NCI-H2196 (cell line): ENCODE measurements around the gene PSMA8.
A peak's percentile ranks its signal among the peaks of the same experiment; 100 is the strongest.
"Not testable (repeated sequence)": the region's sequence is repeated elsewhere in the genome, so short reads cannot be mapped to it uniquely, and the experiment has no call there.

ENCODE experiments used
- DNase-seq: peaks from one replicate; lab custom pipeline; 2025; ENCODE audit not compliant: unreplicated experiment; lab: John Stamatoyannopoulos, UW

The PSMA8 gene

DNA sequence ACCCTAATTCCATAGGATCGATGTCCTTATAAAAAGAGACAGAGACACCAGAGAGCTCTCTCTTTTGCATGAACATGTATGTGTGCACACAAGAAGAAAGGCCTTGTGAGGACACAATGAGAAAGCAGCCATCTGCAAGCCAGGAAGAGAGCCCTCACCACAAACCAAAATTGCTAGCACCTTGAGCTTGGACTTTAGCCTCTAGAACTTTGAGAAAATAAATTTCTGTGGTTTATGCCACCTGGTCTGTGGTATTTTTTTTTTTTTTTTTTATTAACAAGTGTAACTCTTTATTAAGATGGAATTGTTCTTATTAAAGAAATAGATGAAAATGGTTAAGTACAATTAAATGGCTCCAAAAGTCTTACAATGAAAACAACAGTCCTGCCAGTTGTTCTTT is 33.9 kb downstream of the PSMA8 start:
- DNase-seq = not testable (repeated sequence)

DNA sequence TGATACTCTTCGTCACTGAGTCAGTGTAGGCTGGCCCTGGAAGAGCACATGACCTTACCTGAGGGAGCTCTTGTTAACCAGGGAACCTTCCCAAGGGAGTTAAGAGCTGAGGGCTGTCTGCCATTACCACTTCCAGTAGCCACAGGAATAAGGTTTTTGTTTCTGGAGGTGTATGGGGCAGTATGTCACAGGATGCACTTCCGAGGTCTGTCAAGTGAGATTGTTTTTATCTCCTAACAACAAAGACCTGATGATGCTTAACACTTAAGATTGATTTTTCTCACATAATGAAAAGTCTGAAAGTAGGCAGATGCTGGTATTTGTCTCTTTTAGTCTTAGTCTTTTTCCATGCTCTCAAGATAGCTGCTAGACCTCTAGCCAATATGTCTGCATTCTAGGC is 41.8 kb downstream of the PSMA8 start:
- no peak for DNase-seq

DNA sequence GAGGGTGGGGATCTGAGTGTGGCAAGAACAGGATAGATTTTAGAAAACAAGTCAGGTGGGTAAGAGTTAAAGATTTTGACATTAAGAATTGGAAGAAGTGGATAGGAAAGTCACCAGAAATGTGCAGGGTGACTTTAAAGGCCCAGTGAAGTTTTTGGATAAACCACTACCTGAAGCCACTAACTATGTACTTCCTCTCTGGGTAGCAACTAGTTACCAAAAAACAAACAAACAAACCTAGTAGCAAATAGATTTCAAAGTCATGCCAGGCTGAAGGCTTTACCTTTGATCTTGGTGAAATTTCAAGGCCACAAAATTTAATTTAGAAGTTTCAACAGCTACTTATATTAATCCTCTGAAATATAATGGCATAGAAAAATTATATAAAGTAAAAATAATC is 42.5 kb downstream of the PSMA8 start:
- no peak for DNase-seq

DNA sequence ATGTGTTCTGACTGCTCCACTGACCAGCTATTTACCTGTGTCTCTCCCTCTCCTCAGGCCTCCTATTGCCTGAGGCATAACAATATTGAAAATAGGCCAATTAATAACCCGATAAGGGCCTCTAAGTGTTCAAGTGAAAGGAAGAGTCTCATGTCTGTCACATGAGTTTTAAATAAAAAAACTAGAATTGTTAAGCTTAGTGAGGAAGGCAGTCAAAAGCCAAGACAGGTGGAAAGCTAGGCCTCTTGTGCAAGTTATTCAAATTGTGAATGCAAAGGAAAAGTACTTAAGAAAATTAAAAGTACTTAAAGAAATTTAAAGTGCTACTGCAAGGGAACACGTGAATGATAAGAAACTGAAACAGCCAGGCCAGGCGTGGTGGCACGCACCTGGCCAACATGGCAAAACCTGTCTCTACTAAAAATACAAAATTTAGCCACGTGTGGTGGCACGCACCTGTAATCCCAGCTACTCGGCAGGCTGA is 47.7 kb downstream of the PSMA8 start:
- no peak for DNase-seq

DNA sequence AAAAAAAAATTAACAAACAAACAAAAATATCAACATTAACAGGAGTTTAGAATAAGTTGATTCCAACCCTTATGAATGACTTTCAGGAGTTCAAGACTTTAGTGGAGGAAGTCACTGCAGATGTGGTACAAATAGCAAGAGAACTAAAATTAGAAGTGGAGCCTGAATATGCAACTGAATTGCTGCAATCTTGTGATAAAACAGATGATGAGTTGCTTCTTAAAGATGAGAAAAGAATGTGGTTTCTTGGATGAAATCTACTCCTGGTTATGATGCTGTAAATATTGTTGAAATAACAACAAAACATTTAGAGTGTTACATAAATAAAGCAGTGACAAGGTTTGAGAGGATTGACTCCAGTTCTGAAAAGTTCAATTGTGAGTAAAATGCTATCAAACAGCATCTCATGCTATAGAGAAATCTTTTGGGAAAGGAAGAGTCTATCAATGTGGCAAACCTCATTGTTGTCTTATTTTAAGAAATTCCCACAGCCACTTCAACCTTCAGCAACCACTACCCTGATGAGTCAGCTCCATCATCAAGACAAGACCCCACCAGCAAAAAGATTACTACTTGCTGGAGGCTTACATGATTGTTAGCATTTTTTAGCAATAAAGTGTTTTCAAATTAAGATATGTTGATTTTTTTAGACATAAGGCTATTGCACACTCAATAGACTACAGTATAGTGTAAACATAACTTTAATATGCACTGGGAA is 49.9 kb downstream of the PSMA8 start:
- no peak for DNase-seq

DNA sequence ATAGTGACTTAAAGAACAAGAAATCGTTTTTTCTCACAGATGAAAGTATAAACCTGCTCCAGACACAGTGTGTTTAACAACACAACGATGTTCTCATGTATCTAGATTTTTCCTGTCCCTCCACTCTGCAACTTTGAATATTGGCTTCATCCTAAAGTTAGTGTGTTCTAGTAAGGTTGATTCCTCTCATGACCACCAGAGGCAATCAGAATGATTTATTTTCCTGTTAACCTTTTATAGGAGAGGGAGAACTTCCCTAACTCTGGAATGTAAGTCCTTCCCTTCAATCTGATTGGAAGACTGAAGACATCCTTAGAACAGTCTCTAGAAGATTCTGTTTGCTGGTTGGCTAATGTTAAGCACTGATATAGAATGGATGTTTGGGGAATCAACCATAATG is 51.6 kb downstream of the PSMA8 start:
- DNase-seq = no peak

DNA sequence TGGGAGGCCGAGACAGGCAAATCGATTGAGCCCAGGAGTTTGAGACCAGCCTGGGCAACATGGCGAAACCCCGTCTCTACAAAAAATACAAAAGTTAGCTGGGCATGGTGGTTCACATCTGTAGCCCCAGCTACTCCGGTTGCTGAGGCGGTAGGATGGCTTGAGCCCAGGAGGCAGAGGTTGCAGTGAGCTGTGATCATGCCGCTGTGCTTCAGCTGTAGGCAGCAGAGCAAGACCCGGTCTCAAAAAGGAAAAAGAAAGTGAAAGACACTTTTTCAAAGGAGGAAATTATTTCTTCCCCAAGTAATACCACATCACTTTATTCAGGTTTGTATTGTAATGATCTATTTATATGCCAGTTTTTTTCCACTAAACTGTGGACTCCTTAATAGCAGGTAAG is 56.8 kb downstream of the PSMA8 start:
- no peak for DNase-seq

DNA sequence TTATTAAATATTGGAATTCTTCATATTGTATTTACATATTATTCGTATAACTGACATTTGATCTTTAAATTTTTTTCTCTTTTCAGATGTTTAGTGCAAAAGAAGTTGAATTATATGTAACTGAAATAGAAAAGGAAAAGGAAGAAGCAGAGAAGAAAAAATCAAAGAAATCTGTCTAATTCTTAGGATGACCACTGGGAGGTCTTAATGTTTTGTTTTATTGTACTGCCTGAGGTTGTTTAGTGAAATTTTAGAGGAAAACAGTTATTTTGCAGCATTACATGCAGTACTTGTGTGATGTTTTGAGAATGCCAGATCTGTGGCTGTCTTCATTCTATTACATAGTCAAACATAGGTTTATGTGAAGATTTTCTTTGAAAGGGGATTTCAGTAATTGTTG is 58.6 kb downstream of the PSMA8 start:
- DNase-seq = no peak

DNA sequence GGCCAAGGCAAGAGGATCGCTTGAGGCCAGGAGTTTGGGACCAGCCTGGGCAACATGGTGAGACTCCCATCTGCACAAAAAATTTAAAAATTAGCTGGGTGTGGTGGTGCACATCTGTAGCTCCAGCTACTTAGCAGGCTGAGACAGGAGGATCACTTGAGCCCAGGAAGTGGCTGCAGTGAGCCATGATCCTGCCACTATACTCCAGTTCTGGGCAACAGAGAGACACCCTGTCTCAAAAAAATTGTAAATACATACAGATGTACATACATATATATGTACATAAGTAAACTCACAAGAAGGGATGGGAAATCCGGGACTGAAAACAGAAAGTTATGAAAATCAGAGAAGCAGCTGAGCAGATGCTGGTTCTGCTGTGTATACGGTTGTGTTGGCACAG is 62.9 kb downstream of the PSMA8 start:
- no peak for DNase-seq

DNA sequence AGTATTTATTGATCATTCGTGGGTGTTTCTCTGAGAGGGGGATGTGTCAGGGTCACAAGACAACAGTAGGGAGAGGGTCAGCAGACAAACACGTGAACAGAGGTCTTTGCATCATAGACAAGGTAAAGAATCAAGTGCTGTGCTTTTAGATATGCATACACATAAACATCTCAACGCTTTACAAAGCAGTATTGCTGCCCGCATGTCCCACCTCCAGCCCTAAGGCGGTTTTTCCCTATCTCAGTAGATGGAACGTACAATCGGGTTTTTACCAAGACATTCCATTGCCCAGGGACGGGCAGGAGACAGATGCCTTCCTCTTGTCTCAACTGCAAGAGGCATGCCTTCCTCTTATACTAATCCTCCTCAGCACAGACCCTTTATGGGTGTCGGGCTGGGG is 68.3 kb downstream of the PSMA8 start:
- DNase-seq = not testable (repeated sequence)

DNA sequence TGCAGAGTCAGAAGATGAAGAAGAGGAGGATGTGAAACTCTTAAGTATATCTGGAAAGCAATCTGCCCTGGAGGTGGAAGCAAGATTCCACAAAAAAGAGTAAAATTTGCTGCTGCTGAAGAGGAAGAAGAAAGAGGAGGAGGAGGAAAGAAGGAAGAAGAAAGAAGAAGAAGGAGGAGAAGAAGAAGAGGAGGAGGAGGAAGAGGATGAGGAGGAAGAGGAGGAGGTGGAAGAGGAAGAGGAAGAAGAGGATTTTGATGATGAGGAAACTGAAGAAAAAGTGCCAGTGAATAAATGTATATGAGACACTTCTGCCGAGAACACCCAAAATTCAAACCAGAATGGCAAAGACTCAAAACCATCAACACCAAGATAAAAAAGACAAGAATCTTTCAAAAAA is 71.6 kb downstream of the PSMA8 start:
- DNase-seq = no peak

DNA sequence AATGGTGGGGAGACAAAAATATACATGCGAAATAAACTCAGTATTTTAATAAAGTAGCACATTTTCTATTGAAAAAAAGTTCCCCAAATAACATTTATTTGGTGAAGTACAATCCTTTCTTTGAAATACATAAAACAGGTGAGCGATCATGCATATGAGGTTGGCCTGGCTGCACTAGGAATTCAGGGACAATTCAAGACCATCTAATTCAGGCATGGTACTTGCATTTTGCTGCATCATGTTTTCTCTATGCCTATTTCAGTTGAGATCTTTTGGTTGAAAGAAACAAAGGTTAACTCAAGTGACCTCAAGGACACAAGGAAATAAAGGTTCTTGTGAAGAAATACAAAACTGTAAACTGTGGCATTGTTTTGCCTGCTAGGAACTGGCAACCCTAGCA is 72.8 kb downstream of the PSMA8 start:
- no peak for DNase-seq

DNA sequence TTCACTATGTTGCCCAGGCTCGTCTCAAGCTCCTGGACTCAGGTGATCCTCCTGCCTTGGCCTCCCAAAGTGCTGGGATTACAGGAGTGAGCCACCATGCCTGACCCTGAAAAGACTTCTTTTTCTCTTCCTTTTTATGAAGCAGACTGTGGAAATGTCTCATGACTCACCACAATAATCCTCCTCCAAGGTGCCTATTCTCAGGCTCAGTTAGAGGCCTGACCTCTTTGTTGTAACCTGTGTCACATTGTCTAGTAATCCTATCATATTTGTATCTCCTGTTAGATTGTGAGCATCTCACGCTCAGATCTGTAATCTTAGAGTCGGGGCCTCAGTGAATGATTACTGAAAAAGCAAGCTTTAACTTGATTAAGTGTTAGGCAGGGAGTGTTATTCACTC is 74.3 kb downstream of the PSMA8 start:
- no peak for DNase-seq

DNA sequence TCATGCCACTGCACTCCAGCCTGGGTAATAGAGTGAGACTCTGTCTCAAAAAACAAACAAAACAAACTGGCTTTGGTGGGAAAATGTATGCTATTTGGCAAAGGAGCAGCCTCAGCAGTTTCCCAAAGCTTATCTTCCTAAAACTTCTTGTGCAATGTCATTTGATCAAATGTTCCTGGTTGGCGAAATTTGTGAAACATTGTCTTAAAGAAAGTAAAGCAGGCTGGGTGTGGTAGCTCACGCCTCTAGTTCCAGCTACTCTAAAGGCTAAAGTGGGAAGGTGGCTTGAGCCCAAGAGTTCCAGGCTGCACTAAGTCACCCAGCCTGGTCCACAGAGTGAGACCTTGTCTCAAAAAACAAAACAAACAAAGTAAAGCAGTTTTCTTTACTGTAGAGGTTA is 75.3 kb downstream of the PSMA8 start:
- no peak for DNase-seq

DNA sequence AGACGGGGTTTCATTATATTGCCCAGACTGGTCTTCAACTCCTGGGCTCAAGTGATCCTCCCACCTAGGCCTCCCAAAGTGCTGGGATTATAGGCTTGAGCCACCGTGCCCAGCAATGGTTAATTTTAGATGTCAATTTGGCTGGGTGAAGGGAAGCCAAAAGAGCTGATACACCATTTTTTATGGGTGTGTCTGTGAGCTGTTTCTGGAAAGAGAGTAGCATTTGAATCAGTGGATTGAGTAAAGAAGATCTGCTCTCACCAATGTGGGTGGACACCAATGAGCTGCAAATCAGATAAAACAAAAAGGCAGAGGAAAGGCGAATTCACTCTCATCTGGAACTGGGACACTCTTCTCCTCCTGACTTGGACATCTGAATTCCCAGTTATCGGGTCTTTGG is 76.5 kb downstream of the PSMA8 start:
- no peak for DNase-seq

DNA sequence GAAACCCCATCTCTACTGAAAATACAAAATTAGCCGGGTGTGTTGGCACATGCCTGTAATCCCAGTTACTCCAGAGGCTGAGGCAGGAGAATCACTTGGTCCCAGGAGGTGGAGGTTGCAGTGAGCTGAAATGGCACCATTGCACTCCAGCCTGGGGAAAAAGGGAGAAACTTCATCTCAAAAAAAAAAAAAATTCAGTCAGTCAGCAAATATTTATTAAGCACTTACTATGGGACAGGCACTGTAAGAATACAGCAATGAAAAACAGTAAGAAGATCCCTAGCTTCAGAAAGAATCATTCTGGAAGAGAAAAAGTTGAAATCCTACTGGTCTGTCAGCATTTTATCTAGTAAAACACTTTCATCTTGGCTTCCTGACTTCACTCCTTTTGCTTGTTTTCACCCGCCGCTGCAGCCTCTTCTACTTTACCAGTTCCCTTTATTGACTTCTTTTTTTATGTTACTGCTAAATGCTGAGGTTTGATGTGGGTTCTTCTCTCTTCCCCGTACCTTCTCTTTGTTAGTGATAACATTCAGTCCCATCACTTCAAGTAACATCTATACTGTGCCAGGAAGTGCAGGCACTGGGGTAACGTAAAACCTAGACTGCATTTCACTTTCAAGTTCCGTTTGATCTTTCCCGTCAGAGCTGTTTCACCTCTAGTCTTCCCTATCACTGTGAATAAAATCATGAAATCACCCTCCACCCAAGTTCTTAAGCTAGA is 81.7 kb downstream of the PSMA8 start:
- DNase-seq = no peak

DNA sequence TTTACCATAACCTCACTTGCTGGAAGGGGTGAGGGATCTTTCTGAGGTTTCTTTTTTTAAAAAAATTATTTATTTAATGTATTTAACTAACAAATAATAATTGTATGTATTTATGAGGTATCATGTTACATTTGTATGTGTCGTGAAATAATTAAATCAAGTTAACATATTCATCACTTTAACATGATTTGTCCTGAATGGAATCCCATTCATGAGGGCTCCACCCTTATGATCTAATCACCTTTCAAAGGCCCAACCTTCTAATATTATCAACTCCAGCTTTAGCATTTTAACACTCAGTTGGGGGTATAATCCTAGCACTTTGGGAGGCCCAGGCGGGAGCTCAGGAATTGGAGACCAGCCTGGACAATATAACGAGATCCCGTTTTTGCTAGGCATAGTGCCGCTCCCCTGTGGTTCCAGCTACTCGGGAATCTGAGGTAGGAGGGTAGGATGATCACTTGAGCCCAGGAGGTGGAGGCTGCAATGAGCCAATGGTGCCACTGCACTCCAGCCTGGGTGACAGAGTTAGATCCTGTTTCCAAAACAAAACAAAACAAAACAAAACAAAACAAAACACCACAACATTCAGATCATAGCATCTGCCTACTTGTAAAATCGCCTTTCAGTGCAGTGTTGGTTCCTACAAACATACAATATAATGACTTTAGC is 91.5 kb downstream of the PSMA8 start:
- no peak for DNase-seq

DNA sequence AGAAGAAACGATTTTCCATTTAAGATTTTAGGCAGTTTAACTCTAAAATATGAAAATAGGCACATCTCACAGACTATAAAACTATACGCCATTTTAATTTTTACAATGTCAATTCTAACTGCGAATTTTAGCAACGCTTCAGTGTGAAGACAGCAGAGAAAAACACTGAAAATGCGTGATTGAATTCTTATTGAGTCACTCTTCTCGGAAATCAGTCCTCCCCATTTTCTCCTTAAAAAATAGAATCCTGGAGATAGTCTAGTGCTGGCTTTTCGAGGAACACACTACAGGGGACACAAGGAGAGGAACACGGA is 92.2 kb downstream of the PSMA8 start:
- DNase-seq = no peak

DNA sequence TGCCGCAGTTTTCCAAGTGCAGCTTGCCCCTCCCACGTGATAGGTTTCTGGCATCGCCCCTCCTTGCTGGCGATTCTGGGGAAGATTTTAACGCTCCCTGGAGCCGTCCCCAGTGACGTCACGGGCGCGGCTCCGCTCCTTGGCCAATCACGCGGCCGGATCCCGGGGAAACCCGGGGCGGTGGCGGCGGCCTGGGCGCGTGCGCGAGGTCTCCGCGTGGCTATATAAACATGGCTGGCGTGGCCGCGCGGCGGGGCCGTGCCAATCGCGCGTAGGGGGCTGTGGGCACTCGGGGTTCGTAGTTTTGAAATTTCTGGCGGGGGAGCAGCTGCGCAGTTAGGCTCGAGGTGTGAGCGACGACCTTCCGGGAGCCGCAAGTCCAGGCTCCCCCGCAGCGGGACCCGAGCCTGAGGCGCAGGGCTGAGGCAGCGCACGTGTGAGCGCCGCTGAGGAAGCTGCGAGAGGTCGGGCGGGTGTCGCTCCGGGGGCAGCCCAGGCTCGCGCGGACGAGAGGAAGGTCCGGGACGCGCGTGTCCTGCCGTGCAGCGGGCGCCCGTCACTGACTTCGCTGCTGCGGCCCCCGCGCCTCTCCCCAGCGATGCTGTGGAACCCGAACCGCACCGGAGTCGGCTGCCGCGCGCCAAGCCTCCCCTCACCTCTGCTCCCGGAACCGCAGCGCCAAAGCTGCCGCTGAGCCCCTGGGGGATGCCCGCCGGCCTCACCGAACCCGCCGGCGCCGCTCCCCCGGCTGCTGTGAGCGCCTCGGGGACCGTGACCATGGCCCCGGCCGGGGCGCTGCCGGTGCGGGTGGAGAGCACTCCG is 92.8 kb downstream of the PSMA8 start, which contains the start of gene TAF4B:
TAF4B (plus strand) TSS at position 217 of the 822 bp plus-strand sequence; CDS start at position 706, 489 bp downstream.
- peak; percentile 86 for DNase-seq

DNA sequence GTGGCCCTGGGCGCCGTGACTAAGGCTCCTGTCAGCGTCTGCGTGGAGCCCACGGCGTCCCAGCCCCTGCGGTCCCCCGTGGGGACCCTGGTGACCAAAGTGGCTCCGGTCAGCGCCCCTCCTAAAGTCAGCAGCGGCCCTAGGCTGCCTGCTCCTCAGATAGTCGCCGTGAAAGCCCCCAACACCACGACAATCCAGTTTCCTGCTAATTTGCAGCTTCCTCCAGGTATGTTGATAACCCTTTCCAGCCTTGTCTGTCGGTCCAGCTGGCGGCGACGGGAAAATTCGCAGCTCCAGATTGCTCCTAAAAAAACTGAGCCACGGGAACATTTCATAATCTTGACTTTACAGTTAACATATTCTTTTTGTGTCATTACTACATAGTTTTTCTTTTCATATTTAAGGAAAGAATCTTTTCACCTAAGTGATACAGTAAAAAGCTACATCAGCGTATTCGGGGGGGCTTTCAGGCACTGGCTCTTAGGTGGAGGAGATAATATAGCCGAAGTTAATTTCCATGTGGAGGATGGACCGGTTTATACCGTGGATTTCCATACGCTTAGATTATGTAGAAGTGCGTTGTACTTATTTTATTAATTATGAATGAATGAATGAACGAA is 93.5 kb downstream of the PSMA8 start:
- no peak for DNase-seq
